ENCODE data around the gene TMEM108.

TMEM108 gene

GRCh38 chr3:133360476-133360875, 322.3 kb downstream of the TMEM108 start:
- no peak for DNase-seq (ENCODE audit: low spot score)

- DNase-seq (ENCODE audit: low spot score) = no peak
Observed at GRCh38 chr3:133361011-133361410, 322.8 kb downstream of the TMEM108 start.

- DNase-seq (ENCODE audit: low spot score) = no peak
Observed at GRCh38 chr3:133361435-133361834, 323.2 kb downstream of the TMEM108 start.

- DNase-seq (ENCODE audit: low spot score) = no peak
Observed at GRCh38 chr3:133362539-133362938, 324.3 kb downstream of the TMEM108 start.

GRCh38 chr3:133364704-133365103, 326.5 kb downstream of the TMEM108 start:
- no peak for DNase-seq (ENCODE audit: low spot score)

GRCh38 chr3:133366921-133367320, 328.7 kb downstream of the TMEM108 start:
- no peak for DNase-seq (ENCODE audit: low spot score)

- DNase-seq (ENCODE audit: low spot score) = no peak
Observed at GRCh38 chr3:133367403-133367802, 329.2 kb downstream of the TMEM108 start.

- DNase-seq (ENCODE audit: low spot score) = no peak
Observed at GRCh38 chr3:133367956-133368355, 329.8 kb downstream of the TMEM108 start.

- no peak for DNase-seq (ENCODE audit: low spot score)
Observed at GRCh38 chr3:133368371-133369067, 330.3 kb downstream of the TMEM108 start.

GRCh38 chr3:133369068-133369440, 330.9 kb downstream of the TMEM108 start:
- no peak for DNase-seq (ENCODE audit: low spot score)

- DNase-seq (ENCODE audit: low spot score) = no peak
Observed at GRCh38 chr3:133371181-133371580, 333.0 kb downstream of the TMEM108 start.

- no peak for DNase-seq (ENCODE audit: low spot score)
Observed at GRCh38 chr3:133371676-133372075, 333.5 kb downstream of the TMEM108 start.

GRCh38 chr3:133374708-133375402, 336.7 kb downstream of the TMEM108 start:
- DNase-seq (ENCODE audit: low spot score) = no peak

- DNase-seq (ENCODE audit: low spot score) = no peak
Observed at GRCh38 chr3:133375403-133375745, 337.2 kb downstream of the TMEM108 start.

- DNase-seq (ENCODE audit: low spot score) = no peak
Observed at GRCh38 chr3:133376810-133377209, 338.6 kb downstream of the TMEM108 start.

- no peak for DNase-seq (ENCODE audit: low spot score)
Observed at GRCh38 chr3:133377396-133377795, 339.2 kb downstream of the TMEM108 start.

GRCh38 chr3:133379926-133380325, 341.7 kb downstream of the TMEM108 start:
- DNase-seq (ENCODE audit: low spot score) = no peak

GRCh38 chr3:133380481-133381225, 342.5 kb downstream of the TMEM108 start:
- DNase-seq (ENCODE audit: low spot score) = no peak

GRCh38 chr3:133381346-133382109, 343.3 kb downstream of the TMEM108 start:
- no peak for DNase-seq (ENCODE audit: low spot score)

GRCh38 chr3:133383175-133383574, 345.0 kb downstream of the TMEM108 start:
- DNase-seq (ENCODE audit: low spot score) = no peak

GRCh38 chr3:133383741-133384140, 345.6 kb downstream of the TMEM108 start:
- DNase-seq (ENCODE audit: low spot score) = no peak

- DNase-seq (ENCODE audit: low spot score) = peak; percentile 28
Observed at GRCh38 chr3:133384331-133385027, 346.3 kb downstream of the TMEM108 start.
